Glomerular visceral epithelial cell (primary cell): ENCODE measurements around the gene SLC39A9.
A peak's percentile ranks its signal among the peaks of the same experiment; 100 is the strongest.

ENCODE experiments used
- DNase-seq: peaks from one replicate; pipeline ENCODE4 v3.0.0-alpha.2; 2016; ENCODE audit errors: extremely low spot score

SLC39A9 gene

DNA sequence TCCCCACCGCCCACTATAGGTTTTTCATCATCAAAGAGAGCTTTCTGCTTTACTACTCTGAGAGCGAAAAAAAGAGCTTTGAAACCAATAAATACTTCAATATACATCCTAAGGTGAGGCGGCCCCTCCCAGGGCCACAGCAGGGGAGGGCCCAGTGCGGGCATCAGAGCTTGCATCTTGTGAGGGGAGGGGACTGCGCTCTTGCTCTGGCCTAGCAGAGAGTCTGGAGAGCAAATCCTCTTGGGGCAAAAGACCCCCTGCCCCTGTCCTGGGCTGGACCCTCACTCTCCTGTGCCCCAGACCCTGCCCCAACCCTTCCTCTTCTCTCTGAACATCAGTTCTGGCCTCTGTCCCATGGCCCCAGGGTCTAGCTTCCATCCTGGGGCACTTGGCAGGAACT, 101.6 kb downstream of the SLC39A9 start:
- DNase-seq, result no peak

DNA sequence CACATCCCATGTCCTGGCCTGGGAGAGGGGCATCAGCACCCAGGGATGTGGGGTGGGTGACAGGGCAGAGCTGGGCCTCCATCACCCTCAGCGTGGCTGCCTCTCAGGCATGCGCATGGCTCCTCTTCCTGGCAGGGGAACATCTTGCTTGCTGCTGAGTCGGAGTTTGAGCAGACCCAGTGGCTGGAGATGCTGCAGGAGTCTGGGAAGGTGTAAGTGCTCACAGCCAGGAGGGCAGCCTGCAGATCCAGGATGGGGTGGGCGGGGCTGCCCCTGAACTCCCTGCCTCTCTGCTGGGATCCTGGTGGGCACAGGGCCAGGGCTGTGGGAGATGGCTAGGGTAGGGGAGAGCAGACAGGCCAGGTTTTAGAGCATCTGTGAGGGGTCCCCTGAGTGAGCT, 102.2 kb downstream of the SLC39A9 start:
- no peak for DNase-seq

DNA sequence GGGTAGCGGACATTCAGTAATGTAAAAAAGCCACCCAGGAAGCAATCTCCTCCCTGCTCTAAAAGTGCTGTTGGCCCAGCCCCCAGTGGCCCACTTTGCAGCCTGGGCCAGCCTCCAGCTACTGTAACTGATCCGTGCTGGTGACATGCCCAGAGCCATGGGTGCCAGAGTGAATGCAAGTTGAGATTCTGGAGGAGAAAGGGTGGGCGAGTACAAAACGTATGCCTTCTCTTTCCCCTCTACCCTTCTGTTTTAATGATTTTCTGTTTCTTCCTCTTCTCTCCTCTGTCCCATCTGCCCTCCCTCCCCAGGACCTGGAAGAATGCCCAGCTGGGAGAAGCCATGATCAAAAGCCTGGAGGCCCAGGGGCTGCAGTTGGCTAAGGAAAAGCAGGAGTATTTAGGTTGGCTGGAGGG, 102.9 kb downstream of the SLC39A9 start:
- DNase-seq, result no peak

DNA sequence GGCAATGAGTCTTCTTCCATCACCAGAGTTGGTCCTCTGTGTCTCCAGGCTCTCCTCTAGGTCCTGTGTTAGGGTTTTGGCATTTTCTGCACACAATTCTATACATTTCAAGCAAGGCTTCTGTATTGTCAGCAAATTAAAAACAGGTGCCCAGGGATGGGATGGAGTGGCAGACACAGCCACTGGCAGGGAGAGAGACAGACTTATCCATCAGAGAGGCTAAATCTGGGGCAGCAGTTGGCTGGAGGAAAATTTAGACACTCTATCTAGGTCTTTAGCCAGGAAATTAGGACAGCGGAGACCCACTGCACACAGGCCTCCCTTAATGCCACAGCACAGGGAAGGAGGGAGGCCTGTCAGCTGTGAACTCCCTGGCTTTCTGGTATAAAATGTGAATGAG, 106.3 kb downstream of the SLC39A9 start:
- DNase-seq, result no peak

DNA sequence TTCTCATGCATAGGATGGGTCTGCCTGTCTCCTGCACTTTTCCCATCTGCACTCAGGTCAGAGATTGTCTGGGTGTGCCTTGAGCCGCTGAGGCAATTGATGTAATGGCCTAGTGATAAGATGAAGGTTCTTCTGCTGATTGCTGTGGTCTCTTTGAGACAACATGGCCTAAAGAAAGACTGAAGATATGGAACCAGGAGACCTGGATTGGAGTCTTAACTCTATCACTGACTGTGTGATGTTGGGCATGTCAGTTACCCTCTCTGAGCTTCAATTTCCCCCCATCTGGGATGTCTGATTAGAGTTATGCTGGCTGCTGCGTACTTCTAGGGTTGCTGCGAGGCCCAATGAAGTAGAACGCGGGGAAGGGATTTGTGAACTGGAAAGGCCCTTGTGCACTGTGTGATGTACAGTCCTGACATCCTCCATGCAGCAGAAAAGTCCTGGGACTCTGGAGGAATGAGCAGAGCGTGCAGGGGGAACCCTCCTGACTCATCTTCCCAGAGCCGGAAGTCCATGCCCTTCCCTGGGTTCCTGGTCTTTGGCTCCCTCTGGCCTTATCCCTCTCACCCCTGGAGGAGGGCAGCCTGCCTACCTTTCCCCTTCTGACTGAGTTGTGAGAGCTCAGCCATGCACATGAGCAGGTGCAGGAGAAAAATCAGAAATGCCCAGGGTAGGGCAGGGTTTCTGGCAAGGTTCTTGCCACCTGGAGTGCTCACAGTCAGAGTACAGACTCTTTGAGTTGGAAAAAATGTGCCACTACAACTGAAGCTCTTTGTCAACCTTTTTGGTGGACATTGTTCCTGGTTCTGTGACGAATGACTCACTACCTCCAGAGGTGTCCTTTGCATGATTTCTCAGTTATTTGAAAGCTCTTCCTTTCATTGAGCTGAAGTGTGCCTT, 107.1 kb downstream of the SLC39A9 start:
- peak; percentile 12 for DNase-seq

DNA sequence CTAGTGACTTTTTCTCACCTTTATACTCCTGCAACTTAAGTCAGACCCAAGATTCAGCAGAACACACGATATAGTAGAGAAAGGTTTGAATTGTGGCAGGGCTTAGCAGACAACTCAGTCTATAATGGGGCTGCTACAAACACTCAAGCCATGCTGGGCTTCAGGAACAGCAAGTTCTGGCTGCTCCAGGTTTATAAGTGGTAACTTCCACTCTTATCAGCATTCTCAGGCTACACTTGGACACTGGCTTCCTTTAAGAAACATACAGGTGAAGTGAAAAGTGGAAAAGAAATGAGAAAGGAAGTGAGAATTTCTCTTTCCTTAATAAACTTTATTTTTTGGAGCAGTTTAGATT, 107.7 kb downstream of the SLC39A9 start:
- DNase-seq, result no peak
